Transverse colon (tissue), 3 donors: Measurements from ENCODE around the gene ADAM22.

Source experiments
- CTCF ChIP-seq, 5 experiments: fragments of 200-600 bp in 3 of 5; fragments of 450-650 bp in 2 of 5; sonication (generic) in 3 of 5; IDR thresholded peaks; 1 replicate in 2 of 5; 2 replicates in 3 of 5; pipeline ENCODE4 v1.5.1; 2016 to 2017; ENCODE audit warnings: antibody characterized with exemption in 5 of 5, inconsistent platforms in 3 of 5, mild to moderate bottlenecking in 2 of 5, moderate library complexity in 1 of 5
- POLR2A ChIP-seq: fragments of 450-650 bp; IDR thresholded peaks from one replicate; pipeline ENCODE4 v1.6.1; 2016; ENCODE audit warnings: antibody characterized with exemption, mild to moderate bottlenecking, moderate library complexity

- TF ChIP-seq CTCF (IDR thresholded peaks at IDR 0.05) (no peak), POLR2A (no peak)
Observed at GRCh38 chr7:88151119-88151790, 217.2 kb downstream of the ADAM22 start.
